ENCODE results near the gene CENPX.
A peak's percentile ranks its signal among the peaks of the same experiment; 100 is the strongest.
"Not testable (repeated sequence)": the region's sequence is repeated elsewhere in the genome, so short reads cannot be mapped to it uniquely, and the experiment has no call there.

The CENPX gene

DNA sequence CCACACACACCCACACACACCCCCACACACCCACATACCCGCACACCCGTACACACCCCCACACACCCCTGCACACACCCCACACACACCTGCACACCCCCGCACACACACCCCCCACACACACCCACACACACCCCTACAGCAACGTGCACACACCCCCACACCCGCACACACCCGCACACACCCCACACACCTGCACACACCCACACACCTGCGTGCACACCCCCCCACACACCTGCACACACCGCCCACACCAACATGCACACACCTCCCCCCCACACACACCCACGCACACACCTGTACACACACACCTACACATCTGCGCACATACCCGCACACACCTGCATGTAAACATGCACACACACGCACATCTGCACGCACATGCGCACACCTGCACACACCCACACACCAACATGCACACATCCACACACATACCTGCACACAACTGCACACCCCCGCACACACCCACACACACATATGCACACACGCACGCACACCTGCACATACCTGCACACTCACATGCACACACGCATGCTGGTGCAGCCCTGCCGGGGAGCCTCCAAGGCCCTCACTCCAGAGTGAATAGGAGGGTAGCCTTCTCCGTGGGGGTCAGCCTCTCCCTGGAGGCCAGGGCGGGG, 37.8 kb downstream of the CENPX start:
- no peak for DNase-seq (ENCODE audit: insufficient read length)

GRCh38 chr17:81983639-81984373, 38.9 kb downstream of the CENPX start:
- DNase-seq (ENCODE audit: insufficient read length): no peak
- TF ChIP-seq POLR2A (IDR thresholded peaks at IDR 0.05; ENCODE audit: low read depth, low read length): no peak
- no peak for TF ChIP-seq TAF1 (IDR thresholded peaks at IDR 0.05; ENCODE audit: borderline replicate concordance, low read depth, low read length)
- TF ChIP-seq POLR2AphosphoS5 (IDR thresholded peaks at IDR 0.05; ENCODE audit: low read depth, low read length): no peak
- FAIRE-seq: no peak

More for the DNA sequence above, 37.8 kb downstream of the CENPX start:
- TF ChIP-seq POLR2A (IDR thresholded peaks at IDR 0.05; ENCODE audit: low read depth, low read length): no peak
- TF ChIP-seq POLR2AphosphoS5 (IDR thresholded peaks at IDR 0.05; ENCODE audit: low read depth, low read length): peak; percentile 69; the same call in 1 of the 2 replicates
- no peak for FAIRE-seq

DNA sequence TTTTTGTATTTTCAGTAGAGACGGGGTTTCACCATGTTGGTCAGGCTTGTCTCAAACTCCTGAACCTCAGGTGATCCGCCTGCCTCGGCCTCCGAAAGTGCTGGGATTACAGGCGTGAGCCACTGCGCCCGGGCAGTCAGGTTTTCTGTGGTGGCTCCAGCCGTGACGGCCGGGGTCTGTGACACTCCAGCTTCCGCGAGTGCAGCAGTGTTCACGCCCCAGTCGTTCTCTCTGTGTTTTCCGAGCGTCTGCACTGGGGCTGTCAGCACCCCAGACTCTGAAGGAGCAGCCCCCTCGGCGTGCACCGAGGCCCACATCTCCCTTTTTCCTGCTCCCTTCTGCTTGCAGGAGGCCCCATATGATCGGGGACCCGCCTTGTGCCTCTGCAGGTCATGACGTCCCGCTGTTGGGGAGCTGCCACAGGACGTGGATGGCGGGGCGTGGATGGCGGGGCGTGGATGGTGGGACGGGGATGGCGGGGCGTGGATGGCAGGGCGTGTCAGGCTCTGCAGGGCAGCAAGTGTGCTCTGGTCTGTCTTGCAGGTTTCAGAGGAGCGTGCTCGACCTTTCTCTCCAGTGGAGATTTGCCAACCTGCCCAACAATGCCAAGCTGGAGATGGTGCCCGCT, 39.6 kb downstream of the CENPX start:
- TF ChIP-seq POLR2A (IDR thresholded peaks at IDR 0.05; ENCODE audit: low read depth, low read length): no peak
- no peak for TF ChIP-seq POLR2AphosphoS5 (IDR thresholded peaks at IDR 0.05; ENCODE audit: low read depth, low read length)
- TF ChIP-seq TAF1 (IDR thresholded peaks at IDR 0.05; ENCODE audit: borderline replicate concordance, low read depth, low read length): no peak
- no peak for DNase-seq (ENCODE audit: insufficient read length)
- FAIRE-seq: no peak

DNA sequence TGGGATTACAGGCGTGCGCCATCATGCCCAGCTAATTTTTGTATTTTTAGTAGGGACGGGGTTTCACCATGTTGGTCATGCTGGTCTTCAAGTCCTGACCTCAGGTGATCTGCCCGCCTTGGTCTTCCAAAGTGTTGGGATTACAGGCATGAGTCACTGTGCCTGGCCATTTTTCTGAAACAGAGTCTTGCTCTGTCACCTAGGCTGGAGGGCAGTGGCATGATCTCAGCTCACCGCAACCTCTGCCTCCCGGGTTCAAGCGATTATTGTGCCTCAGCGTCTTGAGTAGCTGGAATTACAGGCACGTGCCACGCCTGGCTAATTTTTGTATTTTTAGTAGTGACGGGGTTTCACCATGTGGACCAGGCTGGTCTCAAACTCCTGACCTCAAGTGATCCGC, 41.2 kb downstream of the CENPX start:
- not testable (repeated sequence) for DNase-seq (ENCODE audit: insufficient read length); FAIRE-seq

DNA sequence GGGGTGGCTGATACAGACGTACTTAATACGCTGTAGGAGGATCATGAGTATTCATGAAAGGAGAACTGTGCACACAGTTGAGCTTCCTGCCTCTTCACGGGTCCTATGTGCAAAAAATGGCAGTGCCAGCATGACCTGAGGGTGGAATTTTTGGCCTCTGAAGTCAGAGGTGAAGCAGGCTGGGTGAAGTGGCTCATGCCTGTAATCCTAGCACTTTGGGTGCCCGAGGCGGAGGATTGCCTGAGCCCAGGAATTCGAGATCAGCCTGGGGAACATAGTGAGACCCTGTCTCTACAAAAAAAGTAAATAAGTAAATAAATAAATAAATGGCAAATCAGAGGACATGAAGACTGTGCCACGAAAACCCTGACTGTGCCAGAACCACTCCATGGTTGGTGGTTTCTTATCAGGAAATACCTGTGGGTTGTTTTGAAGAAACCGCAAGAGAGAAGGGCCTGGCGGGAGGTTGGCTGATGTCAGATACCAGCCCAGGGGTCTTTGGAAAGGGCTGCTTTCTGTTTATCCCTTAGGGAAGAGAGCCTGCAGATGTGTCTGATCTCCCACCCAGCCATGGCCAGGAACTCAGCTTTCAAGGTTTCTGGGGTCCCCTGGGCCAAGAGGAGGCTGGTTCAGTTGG, 41.9 kb downstream of the CENPX start:
- no peak for TF ChIP-seq POLR2AphosphoS5 (IDR thresholded peaks at IDR 0.05; ENCODE audit: low read depth, low read length)
- TF ChIP-seq POLR2A (IDR thresholded peaks at IDR 0.05; ENCODE audit: low read depth, low read length): no peak
- TF ChIP-seq TAF1 (IDR thresholded peaks at IDR 0.05; ENCODE audit: borderline replicate concordance, low read depth, low read length): no peak
- DNase-seq (ENCODE audit: insufficient read length) (no peak), FAIRE-seq (no peak)

DNA sequence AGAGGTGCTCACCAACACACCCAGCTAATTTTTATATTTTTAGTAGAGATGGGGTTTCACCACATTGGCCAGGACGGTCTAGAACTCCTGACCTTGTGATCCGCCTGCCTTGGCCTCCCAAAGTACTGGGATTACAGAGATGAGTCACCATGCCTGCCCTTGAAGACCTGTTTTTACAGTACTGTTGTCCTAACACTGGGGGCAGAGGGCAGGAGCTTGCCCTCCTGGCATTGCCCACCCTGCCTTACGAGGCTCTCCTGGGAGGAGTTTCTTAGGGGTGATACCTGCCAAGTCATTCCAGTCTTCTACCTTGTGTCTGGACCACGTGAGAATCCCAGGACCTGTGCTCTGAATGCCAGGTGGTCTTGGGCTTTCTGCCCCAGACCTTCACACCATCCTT, 42.6 kb downstream of the CENPX start:
- TF ChIP-seq POLR2AphosphoS5 (IDR thresholded peaks at IDR 0.05; ENCODE audit: low read depth, low read length) (no peak), POLR2A (IDR thresholded peaks at IDR 0.05; ENCODE audit: low read depth, low read length) (no peak), TAF1 (IDR thresholded peaks at IDR 0.05; ENCODE audit: borderline replicate concordance, low read depth, low read length) (no peak)
- DNase-seq (ENCODE audit: insufficient read length) (no peak), FAIRE-seq (no peak)

DNA sequence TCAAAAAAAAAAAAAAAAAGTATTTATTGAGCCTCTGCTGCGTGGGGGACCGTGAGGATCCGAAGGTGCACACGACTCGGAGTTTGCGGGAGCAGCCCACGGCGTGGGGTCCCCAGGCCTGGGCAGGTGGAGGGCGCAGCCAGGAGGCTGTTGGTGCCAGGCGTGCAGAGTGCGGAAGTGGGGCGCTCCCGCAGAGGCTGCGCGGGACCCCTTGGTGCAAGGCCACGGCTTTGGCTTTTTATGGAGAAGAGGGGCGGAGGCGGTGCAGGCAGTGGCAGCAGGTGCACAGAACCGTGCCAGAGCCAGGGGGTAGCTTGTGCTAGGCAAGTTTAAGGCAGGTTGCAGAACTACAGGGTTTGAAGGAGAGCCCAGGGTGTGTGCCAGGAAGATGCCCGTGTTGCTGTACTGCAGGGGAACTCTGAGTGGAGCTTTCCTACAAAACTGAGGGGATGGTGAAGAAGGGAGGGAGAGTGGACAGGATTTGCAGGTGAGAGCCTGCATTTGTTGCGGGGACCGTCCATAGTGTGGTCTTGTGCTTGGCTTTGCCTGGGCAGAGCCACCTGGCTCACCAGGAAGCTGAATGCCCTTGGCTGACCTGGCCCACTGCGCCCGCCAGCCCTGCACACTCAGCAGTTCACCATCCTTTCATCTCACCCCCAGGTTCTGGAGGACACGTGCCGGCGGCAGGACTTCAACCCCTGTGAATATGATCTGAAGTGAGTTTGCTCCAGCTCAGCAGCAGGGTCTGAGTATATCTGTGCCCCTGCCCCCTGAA, 44.0 kb downstream of the CENPX start:
- DNase-seq (ENCODE audit: insufficient read length) (no peak), FAIRE-seq (no peak)
- TF ChIP-seq POLR2AphosphoS5 (IDR thresholded peaks at IDR 0.05; ENCODE audit: low read depth, low read length): no peak
- no peak for TF ChIP-seq POLR2A (IDR thresholded peaks at IDR 0.05; ENCODE audit: low read depth, low read length)
- TF ChIP-seq TAF1 (IDR thresholded peaks at IDR 0.05; ENCODE audit: borderline replicate concordance, low read depth, low read length): no peak

- TF ChIP-seq POLR2A (IDR thresholded peaks at IDR 0.05; ENCODE audit: low read depth, low read length) (peak; percentile 84; the same call in 1 of the 2 replicates), POLR2AphosphoS5 (IDR thresholded peaks at IDR 0.05; ENCODE audit: low read depth, low read length) (peak; percentile 77; the same call in 1 of the 2 replicates), TAF1 (IDR thresholded peaks at IDR 0.05; ENCODE audit: borderline replicate concordance, low read depth, low read length) (peak; percentile 87)
- peak; percentile 90 for FAIRE-seq
- DNase-seq (ENCODE audit: insufficient read length): peak; percentile 83
These were observed 45.4 kb downstream of the CENPX start, which contains the start of gene ASPSCR1 for GRCh38 chr17:81977211-81977808. ASPSCR1 (plus strand) TSS chr17:81977629; CDS start chr17:81977647, 18 bp downstream.

DNA sequence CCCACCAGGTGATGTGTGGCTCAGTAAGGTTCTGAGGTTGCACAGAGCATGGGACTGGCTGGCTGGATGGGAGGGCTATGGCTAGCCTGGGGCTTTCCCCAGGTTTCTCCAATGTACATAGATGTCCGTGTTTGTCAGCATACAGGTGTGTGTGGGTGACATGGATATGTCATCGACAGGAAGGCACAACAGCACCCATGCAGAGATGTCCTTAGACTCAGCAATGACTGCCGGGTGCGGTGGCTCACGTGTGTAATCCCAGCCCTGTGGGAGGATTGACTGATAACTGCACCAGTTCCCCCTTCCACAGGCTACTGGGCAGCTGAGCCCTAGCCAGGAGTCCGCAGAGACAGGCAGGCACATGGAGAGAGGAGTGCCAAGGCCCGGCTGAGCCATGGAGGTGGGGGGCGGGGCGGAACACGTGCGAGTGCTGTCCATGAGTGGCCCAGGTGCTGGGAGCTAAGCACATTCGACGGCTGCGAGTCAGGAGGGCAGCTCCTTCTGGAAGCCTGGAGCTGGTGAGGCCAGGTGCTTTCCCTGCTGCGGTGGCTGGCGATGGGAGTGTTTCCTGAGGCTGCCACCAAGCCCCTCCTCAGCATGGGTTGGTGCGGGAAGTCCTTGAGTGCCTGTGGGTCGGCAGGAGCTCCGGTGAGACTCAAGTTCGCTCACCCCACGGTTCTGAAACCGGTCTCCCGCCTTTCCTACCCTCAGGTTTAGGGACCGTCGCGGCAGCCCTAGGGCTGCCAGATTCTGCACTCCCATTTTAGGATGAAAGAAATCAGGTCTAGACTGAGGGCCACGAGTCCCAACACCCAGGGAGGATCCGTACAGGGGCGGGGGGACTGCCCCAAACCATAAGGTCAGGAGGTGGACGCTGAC, 46.1 kb downstream of the CENPX start:
- FAIRE-seq (no peak), DNase-seq (ENCODE audit: insufficient read length) (no peak)
- TF ChIP-seq POLR2AphosphoS5 (IDR thresholded peaks at IDR 0.05; ENCODE audit: low read depth, low read length) (no peak), TAF1 (IDR thresholded peaks at IDR 0.05; ENCODE audit: borderline replicate concordance, low read depth, low read length) (no peak), POLR2A (IDR thresholded peaks at IDR 0.05; ENCODE audit: low read depth, low read length) (no peak)

GRCh38 chr17:81973432-81973831, 49.2 kb downstream of the CENPX start:
- FAIRE-seq: no peak
- no peak for DNase-seq (ENCODE audit: insufficient read length)

More at GRCh38 chr17:81973432-81973831, 49.2 kb downstream of the CENPX start:
- no peak for TF ChIP-seq POLR2A (IDR thresholded peaks at IDR 0.05; ENCODE audit: low read depth, low read length)
- TF ChIP-seq TAF1 (IDR thresholded peaks at IDR 0.05; ENCODE audit: borderline replicate concordance, low read depth, low read length): no peak
- no peak for TF ChIP-seq POLR2AphosphoS5 (IDR thresholded peaks at IDR 0.05; ENCODE audit: low read depth, low read length)
